NCI-H1105 treated with DMSO at 0.1 percent for 48 hours (cell line): ENCODE measurements around the gene COQ9.

Experiments
- DNase-seq: peaks from one replicate; lab custom pipeline; 2025; lab: John Stamatoyannopoulos, UW

Gene COQ9

GRCh38 chr16:57473176-57473840, 26.0 kb downstream of the COQ9 start:
- DNase-seq, result no peak

- DNase-seq, result no peak
Measured at GRCh38 chr16:57473906-57474305, 26.6 kb downstream of the COQ9 start.

- no peak for DNase-seq
Measured at GRCh38 chr16:57474671-57475661, 27.7 kb downstream of the COQ9 start.

- no peak for DNase-seq
Measured at GRCh38 chr16:57475711-57476339, 28.5 kb downstream of the COQ9 start.

- DNase-seq, result no peak
Measured at GRCh38 chr16:57476546-57477410, 29.5 kb downstream of the COQ9 start.

- no peak for DNase-seq
Measured at GRCh38 chr16:57477531-57478202, 30.4 kb downstream of the COQ9 start.

- DNase-seq, result peak; percentile 6
Measured at GRCh38 chr16:57478396-57479204, 31.3 kb downstream of the COQ9 start.

- DNase-seq, result peak; percentile 48
Measured at GRCh38 chr16:57479205-57479975, 32.1 kb downstream of the COQ9 start.

- DNase-seq, result no peak
Measured at GRCh38 chr16:57479976-57480753, 32.9 kb downstream of the COQ9 start.

GRCh38 chr16:57480754-57481230, 33.5 kb downstream of the COQ9 start:
- DNase-seq, result no peak

GRCh38 chr16:57481421-57481820, 34.1 kb downstream of the COQ9 start:
- DNase-seq, result no peak

- DNase-seq, result no peak
Measured at GRCh38 chr16:57482845-57483545, 35.7 kb downstream of the COQ9 start.

- no peak for DNase-seq
Measured at GRCh38 chr16:57483725-57484514, 36.6 kb downstream of the COQ9 start.

GRCh38 chr16:57484515-57485005, 37.3 kb downstream of the COQ9 start:
- DNase-seq, result no peak

GRCh38 chr16:57485091-57485915, 38.0 kb downstream of the COQ9 start:
- no peak for DNase-seq
